Right atrium auricular region (tissue), 2 donors: ENCODE results near the gene CACNA2D1. TPM values are rescaled to one million over a fixed set of nuclear protein-coding genes. Genes with fewer than 3 reads are reported as not detected.

Source experiments
- DNase-seq: peaks from one replicate; pipeline ENCODE4 v3.0.0-alpha.2; 2019; ENCODE audit warnings: low spot score
- H3K27ac ChIP-seq, 2 donors: fragments of 200-600 bp; sonication (generic); 1 replicate in 1 of 2; 2 replicates in 1 of 2; pipeline ENCODE4 v1.5.1; 2016 to 2019
- H3K27me3 ChIP-seq, 2 donors: fragments of 200-600 bp; sonication (generic); one replicate each; pipeline versions ENCODE4 v1.5.1 to v1.6.0; 2017 to 2019
- H3K36me3 ChIP-seq: fragments of 200-600 bp; sonication (generic); one replicate; pipeline ENCODE4 v1.5.1; 2016
- H3K4me1 ChIP-seq, 2 donors: fragments of 200-600 bp; sonication (generic); one replicate each; pipeline versions ENCODE4 v1.5.1 to v1.6.0; 2017 to 2019
- H3K4me3 ChIP-seq, 2 donors: fragments of 200-600 bp; sonication (generic); 1 replicate in 1 of 2; 2 replicates in 1 of 2; pipeline ENCODE4 v1.5.1; 2017 to 2019; ENCODE audit warnings: mild to moderate bottlenecking in 1 of 2, moderate library complexity in 1 of 2
- H3K9me3 ChIP-seq, 2 donors: fragments of 200-600 bp; sonication (generic); one replicate each; pipeline ENCODE4 v1.5.1; 2019
- total RNA-seq, 2 donors: library from RNA; depleted of rRNA; stranded (reverse); fragments of >200 nt; gene quantifications; one replicate each; pipeline ENCODE4 v1.1.0, GENCODE V29; 2016
- TF ChIP-seq, protein P1 (sequence below), 2 donors: fragments of 200-600 bp; sonication (generic); IDR thresholded peaks; one replicate each; pipeline ENCODE4 v1.5.1; 2019; ENCODE audit warnings: antibody characterized with exemption in 2 of 2

The CACNA2D1 gene
- total RNA-seq, 2 donors from 2014 or later, result 31.5 to 54.5 TPM

DNA sequence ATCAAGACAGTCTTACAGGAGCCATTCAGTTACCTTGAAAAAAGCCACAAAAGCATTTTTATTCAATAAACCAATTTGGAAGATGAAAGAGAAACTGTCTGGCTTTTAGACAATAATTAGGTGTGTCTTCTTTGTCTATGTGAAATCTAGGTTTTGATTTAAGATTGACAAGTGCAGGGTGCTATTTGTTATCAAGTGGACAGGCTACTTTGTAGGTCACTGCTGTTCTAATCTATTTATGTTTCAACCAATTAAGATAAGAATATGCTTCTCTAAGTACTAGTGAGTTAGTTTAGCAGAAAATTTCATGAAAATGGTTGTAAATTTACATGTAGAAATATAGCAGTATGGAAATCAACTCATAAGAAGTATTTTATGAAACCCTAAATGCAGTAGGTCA, 177.5 kb downstream of the CACNA2D1 start:
- Histone ChIP-seq H3K9me3 (no peaks in the 10 kb centered on the region), H3K4me1 (peaks cover 0 to 11% of the 10 kb centered on the region in 2 donors), H3K27me3 (no peaks in the 10 kb centered on the region), H3K36me3 (no peaks in the 10 kb centered on the region), H3K4me3 (no peak overlapping the region), H3K27ac (no peak overlapping the region)
- no peak for DNase-seq
- TF ChIP-seq, protein P1, sequence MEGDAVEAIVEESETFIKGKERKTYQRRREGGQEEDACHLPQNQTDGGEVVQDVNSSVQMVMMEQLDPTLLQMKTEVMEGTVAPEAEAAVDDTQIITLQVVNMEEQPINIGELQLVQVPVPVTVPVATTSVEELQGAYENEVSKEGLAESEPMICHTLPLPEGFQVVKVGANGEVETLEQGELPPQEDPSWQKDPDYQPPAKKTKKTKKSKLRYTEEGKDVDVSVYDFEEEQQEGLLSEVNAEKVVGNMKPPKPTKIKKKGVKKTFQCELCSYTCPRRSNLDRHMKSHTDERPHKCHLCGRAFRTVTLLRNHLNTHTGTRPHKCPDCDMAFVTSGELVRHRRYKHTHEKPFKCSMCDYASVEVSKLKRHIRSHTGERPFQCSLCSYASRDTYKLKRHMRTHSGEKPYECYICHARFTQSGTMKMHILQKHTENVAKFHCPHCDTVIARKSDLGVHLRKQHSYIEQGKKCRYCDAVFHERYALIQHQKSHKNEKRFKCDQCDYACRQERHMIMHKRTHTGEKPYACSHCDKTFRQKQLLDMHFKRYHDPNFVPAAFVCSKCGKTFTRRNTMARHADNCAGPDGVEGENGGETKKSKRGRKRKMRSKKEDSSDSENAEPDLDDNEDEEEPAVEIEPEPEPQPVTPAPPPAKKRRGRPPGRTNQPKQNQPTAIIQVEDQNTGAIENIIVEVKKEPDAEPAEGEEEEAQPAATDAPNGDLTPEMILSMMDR (IDR thresholded peaks at IDR 0.05), result no peak

DNA sequence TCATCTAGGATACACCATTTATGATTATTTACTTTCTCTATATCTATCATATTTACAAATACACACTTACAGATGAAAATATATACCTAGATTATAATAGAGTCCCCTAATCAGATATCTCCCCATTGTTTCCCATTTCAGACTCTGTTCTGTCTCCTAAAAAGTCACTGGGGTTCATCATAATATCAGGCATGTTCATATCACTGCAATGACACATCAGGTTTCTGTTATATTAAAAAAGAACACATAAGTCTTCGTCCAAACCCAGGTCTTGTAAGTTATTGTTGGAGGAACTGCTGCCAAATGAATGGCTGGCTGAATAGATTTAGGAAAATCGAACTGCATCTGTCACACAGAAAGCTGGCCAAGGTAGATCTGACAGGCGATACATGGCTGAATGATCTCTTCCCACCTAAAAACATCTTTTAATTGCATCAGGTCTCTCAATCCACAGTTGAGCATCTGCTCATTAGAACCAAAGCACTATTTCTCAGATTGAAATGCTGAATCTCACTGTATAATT, 178.7 kb downstream of the CACNA2D1 start:
- Histone ChIP-seq H3K9me3 (no peaks in the 10 kb centered on the region), H3K36me3 (no peaks in the 10 kb centered on the region), H3K4me3 (no peak overlapping the region), H3K4me1 (peaks cover 0 to 11% of the 10 kb centered on the region in 2 donors), H3K27ac (no peak overlapping the region), H3K27me3 (no peaks in the 10 kb centered on the region)
- no peak for DNase-seq
- TF ChIP-seq, protein P1 (IDR thresholded peaks at IDR 0.05), result no peak

DNA sequence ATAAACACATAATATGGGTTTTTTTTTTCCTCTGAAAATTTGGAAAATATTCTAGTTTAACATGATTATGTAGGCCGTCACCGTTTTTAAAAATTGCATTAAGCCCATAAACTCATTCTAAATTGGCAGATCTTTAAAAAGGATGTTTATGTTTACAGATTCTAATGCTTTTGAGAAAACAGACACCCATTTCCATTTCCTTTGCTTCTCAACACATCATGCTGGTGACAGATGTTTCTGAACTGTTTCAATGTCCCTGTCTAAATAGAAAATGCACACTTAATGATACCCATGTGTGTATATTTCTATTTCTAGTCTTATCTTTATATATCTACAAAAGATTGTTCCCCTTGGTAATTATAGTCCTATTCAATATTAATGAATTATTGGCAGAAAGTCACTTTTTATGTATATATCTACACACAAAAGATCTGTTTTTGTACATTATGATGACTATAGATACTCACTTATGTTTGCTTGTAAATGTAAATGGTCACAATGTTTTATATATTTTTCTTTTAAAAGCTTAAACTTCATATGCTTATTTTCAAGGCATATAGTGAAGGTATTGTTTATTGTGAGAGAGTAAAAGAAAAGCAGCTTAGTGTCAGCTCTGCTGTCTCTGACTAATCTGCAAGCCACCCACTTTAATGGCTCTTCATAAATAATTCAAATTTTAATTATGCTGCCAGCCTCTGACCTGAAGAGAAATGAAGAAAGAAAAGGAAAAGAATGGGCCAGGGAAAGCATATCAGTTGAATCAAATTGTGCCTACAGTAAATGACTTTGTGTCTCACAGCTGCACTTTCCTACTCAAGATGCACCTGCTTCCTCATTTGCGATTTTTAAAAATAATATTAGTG, 179.4 kb downstream of the CACNA2D1 start:
- Histone ChIP-seq H3K27me3 (no peaks in the 10 kb centered on the region), H3K4me1 (peaks cover 0 to 11% of the 10 kb centered on the region in 2 donors), H3K4me3 (no peak overlapping the region), H3K27ac (no peak overlapping the region), H3K9me3 (no peaks in the 10 kb centered on the region), H3K36me3 (no peaks in the 10 kb centered on the region)
- DNase-seq, result no peak
- TF ChIP-seq, protein P1 (IDR thresholded peaks at IDR 0.05), result no peak

DNA sequence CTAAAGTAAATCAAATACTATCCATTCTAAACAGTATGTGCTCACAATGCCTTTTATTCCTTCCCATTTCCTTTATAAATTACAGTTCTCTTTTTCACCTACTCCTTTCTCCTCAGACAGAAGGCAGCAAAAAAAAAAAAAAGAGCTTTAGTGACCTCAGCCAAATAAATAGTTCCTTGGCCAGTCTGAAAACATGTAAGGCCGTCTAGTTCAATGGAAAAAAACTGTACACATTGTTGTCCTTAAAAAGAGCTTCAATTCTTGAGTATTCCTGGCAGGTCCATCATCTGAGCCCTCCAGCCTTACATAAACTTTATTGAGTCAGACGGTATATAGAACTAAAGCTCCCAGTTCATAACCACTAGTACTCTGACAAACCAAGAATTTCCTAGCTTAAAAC, 185.4 kb downstream of the CACNA2D1 start:
- TF ChIP-seq, protein P1 (IDR thresholded peaks at IDR 0.05), result no peak
- no peaks in the 10 kb centered on the region for H3K36me3 ChIP-seq
- H3K9me3 ChIP-seq, result no peaks in the 10 kb centered on the region
- no peak overlapping the region for H3K4me3 ChIP-seq
- no peak for DNase-seq
- H3K27ac ChIP-seq, result no peak overlapping the region
- no peaks in the 10 kb centered on the region for H3K27me3 ChIP-seq
- H3K4me1 ChIP-seq, result no peaks in the 10 kb centered on the region

DNA sequence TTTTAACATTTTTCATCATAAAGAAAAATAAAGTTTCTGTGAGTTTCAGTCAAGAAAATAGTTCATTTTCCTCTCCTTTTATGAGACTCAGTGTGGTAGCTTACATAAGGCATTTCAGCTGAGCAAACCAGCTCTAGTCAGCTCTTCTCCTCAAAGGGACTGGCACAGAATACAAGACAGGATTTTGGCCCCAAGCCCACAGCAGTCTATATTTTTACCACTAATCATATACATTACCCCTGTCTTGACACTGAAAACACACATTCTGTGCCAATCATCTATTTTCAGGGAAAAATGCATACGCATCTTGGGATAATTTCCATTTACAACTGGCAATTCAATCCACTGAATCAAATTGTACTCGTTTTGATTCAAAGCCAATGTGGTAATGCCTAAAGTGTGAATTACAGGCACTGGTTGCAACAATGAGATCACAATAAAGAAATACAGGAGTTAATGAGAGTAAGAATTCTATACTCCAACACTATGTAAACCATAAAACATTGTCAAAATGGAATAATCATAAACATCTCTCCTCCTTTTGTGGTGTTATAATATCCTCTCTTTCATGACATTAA, 186.4 kb downstream of the CACNA2D1 start:
- Histone ChIP-seq H3K36me3 (no peaks in the 10 kb centered on the region), H3K27me3 (no peaks in the 10 kb centered on the region), H3K27ac (no peak overlapping the region), H3K4me1 (no peaks in the 10 kb centered on the region), H3K9me3 (no peaks in the 10 kb centered on the region), H3K4me3 (no peak overlapping the region)
- DNase-seq, result no peak
- TF ChIP-seq, protein P1 (IDR thresholded peaks at IDR 0.05), result no peak
